CD8-positive, alpha-beta memory T cell (primary cell): Measurements from ENCODE around the gene NRM. TPM values are rescaled to one million over a fixed set of nuclear protein-coding genes. Genes with fewer than 3 reads are reported as not detected.
A peak's percentile ranks its signal among the peaks of the same experiment; 100 is the strongest.
"Not testable (repeated sequence)": the region's sequence is repeated elsewhere in the genome, so short reads cannot be mapped to it uniquely, and the experiment has no call there.

Source experiments
- CTCF ChIA-PET: fragments of 350-600 bp; sonication (Branson Sonifier 250); formaldehyde crosslinking; loops from one replicate; lab custom pipeline; 2021; ENCODE audit warnings: antibody characterized with exemption; lab: Charles Lee
- POLR2A ChIA-PET: fragments of 350-600 bp; sonication (Branson Sonifier 250); formaldehyde crosslinking; loops from one replicate; lab custom pipeline; 2021; ENCODE audit warnings: antibody characterized with exemption; lab: Charles Lee
- DNase-seq, 5 donors: peaks; one replicate each; pipeline versions ENCODE4 v3.0.0 to v3.0.0-alpha.2; 2020 to 2022; ENCODE audit warnings: mixed read lengths in 1 of 5
- H3K27ac ChIP-seq: one replicate; pipeline ENCODE4 v1.7.0; 2013; ENCODE audit warnings: low read depth, mild to moderate bottlenecking, low read length, moderate library complexity
- H3K27me3 ChIP-seq: 2 replicates; pipeline ENCODE4 v1.7.0; 2013; ENCODE audit warnings: low read length, mild to moderate bottlenecking; ENCODE audit not compliant: insufficient read depth, poor library complexity, severe bottlenecking
- H3K36me3 ChIP-seq: 2 replicates; pipeline ENCODE4 v1.7.0; 2013; ENCODE audit warnings: mild to moderate bottlenecking, low read length, moderate library complexity; ENCODE audit not compliant: insufficient read depth
- H3K4me1 ChIP-seq: 2 replicates; pipeline ENCODE4 v1.7.0; 2013; ENCODE audit warnings: mild to moderate bottlenecking, low read length, moderate library complexity; ENCODE audit not compliant: insufficient read depth
- H3K4me3 ChIP-seq: 2 replicates; pipeline ENCODE4 v1.7.0; 2013; ENCODE audit warnings: mild to moderate bottlenecking, low read length
- H3K9me3 ChIP-seq: 2 replicates; pipeline ENCODE4 v1.7.0; 2013; ENCODE audit warnings: mild to moderate bottlenecking, low read length
- H3K27ac Mint-ChIP-seq, 8 donors: one replicate each; pipeline ENCODE4 v1.8.0; 2020 to 2021; ENCODE audit warnings: mixed read lengths in 8 of 8, mild to moderate bottlenecking in 6 of 8, inconsistent platforms in 3 of 8, moderate library complexity in 3 of 8
- H3K27me3 Mint-ChIP-seq, 2 donors: one replicate each; pipeline ENCODE4 v1.8.0; 2020 to 2021; ENCODE audit warnings: mixed read lengths in 2 of 2, mild to moderate bottlenecking in 1 of 2, moderate library complexity in 1 of 2
- H3K36me3 Mint-ChIP-seq, 3 donors: one replicate each; pipeline ENCODE4 v1.8.0; 2020 to 2021; ENCODE audit warnings: mixed read lengths in 3 of 3, inconsistent platforms in 1 of 3, mild to moderate bottlenecking in 1 of 3
- H3K4me1 Mint-ChIP-seq, 3 donors: one replicate each; pipeline ENCODE4 v1.8.0; 2020 to 2021; ENCODE audit warnings: mixed read lengths in 3 of 3, inconsistent platforms in 1 of 3, mild to moderate bottlenecking in 1 of 3
- H3K4me3 Mint-ChIP-seq, 7 donors: one replicate each; pipeline ENCODE4 v1.8.0; 2020 to 2021; ENCODE audit warnings: mixed read lengths in 7 of 7, mild to moderate bottlenecking in 6 of 7, moderate library complexity in 4 of 7, inconsistent platforms in 2 of 7
- H3K9me3 Mint-ChIP-seq, 5 donors: one replicate each; pipeline ENCODE4 v1.8.0; 2020 to 2022; ENCODE audit warnings: mixed read lengths in 5 of 5, mild to moderate bottlenecking in 3 of 5, moderate library complexity in 2 of 5, inconsistent platforms in 1 of 5
- polyA plus RNA-seq: library from polyadenylated mRNA; unstranded; fragments of 300-500 nt; fragmentation: Illumina TruSeq; gene quantifications from one replicate; pipeline ENCODE4 v1.2.3, GENCODE V29; 2021
- total RNA-seq, 2 experiments: library from RNA; stranded (reverse); gene quantifications; one replicate each; pipeline ENCODE4 v1.2.3, GENCODE V29; 2021

The NRM gene
- total and polyA plus RNA-seq, 3 experiments from 2014 or later = 11.7 to 29.2 (median 28.1) TPM

GRCh38 chr6:30723159-30723842, 32.5 kb upstream of the NRM start:
- Mint-ChIP-seq H3K4me3 (peak overlapping the region in 4 of 7 donors; percentile 20 to 99 (median 95)), H3K4me1 (peaks cover 41 to 70% (median 42%) of the 10 kb centered on the region in 3 donors), H3K27ac (peak overlapping the region; percentile 73 to 98 (median 94)), H3K36me3 (peaks cover 3 to 69% (median 20%) of the 10 kb centered on the region in 3 donors)
- not testable (repeated sequence) for H3K9me3 ChIP-seq, DNase-seq, H3K9me3 Mint-ChIP-seq, H3K4me3 ChIP-seq, H3K27me3 ChIP-seq, H3K27me3 Mint-ChIP-seq, H3K27ac ChIP-seq
- peaks cover 36% of the 10 kb centered on the region for H3K36me3 ChIP-seq
- H3K4me1 ChIP-seq = peaks cover 30% of the 10 kb centered on the region
- POLR2A ChIA-PET = interaction anchor here (2.4 to 7.4 kb wide), 3 partner anchors 41 to 108 kb away, joined by 9 to 142 read pairs (median 70); partner anchors contain the start of genes MRPS18B and PPP1R10
- CTCF ChIA-PET = interaction anchor here (0.6 to 17.1 kb wide), 32 partner anchors 8 to 363 kb away, joined by 3 to 697 read pairs (median 4); partner anchors contain the start of genes C6orf136, DHX16, FLOT1 and IER3

GRCh38 chr6:30722280-30723112, 31.7 kb upstream of the NRM start:
- Mint-ChIP-seq H3K36me3 (peaks cover 3 to 63% (median 20%) of the 10 kb centered on the region in 3 donors), H3K4me1 (peaks cover 44 to 70% (median 45%) of the 10 kb centered on the region in 3 donors), H3K27ac (peak overlapping the region; percentile 70 to 98 (median 94)), H3K27me3 (peaks cover 0 to 6% of the 10 kb centered on the region in 2 donors), H3K4me3 (peak overlapping the region; percentile 91 to 99 (median 98)), H3K9me3 (no peaks in the 10 kb centered on the region)
- Histone ChIP-seq H3K9me3 (no peaks in the 10 kb centered on the region), H3K27me3 (no peaks in the 10 kb centered on the region), H3K27ac (peak overlapping the region; percentile 91), H3K4me3 (peak overlapping the region; percentile 77), H3K4me1 (peaks cover 30% of the 10 kb centered on the region), H3K36me3 (peaks cover 28% of the 10 kb centered on the region)
- ChIA-PET POLR2A (interaction anchor here (0.9 to 7.4 kb wide), 8 partner anchors 8 to 206 kb away, joined by 3 to 142 read pairs (median 5); partner anchors contain the start of genes MRPS18B and PPP1R10), CTCF (interaction anchor here (0.7 to 17.1 kb wide), 45 partner anchors 9 to 363 kb away, joined by 3 to 697 read pairs (median 4); partner anchors contain the start of genes C6orf136, DHX16, FLOT1 and GNL1)
- DNase-seq = peak; percentile 77 to 88 (median 82)

- peak overlapping the region; percentile 91 to 99 (median 98) for H3K4me3 Mint-ChIP-seq
- Histone ChIP-seq H3K4me1 (peaks cover 30% of the 10 kb centered on the region), H3K36me3 (peaks cover 28% of the 10 kb centered on the region), H3K4me3 (peak overlapping the region; percentile 77), H3K27ac (peak overlapping the region; percentile 91)
- H3K27ac Mint-ChIP-seq = peak overlapping the region; percentile 70 to 98 (median 94)
- peak in 1 of 5 donors; percentile 23 for DNase-seq
- not testable (repeated sequence) for H3K9me3 Mint-ChIP-seq, H3K27me3 Mint-ChIP-seq, H3K9me3 ChIP-seq, H3K27me3 ChIP-seq
- peaks cover 48 to 73% (median 49%) of the 10 kb centered on the region in 3 donors for H3K4me1 Mint-ChIP-seq
- POLR2A ChIA-PET = interaction anchor here (0.5 to 7.4 kb wide), 14 partner anchors 9 to 221 kb away, joined by 3 to 142 read pairs (median 4); partner anchors contain the start of genes MRPS18B and PPP1R10
- peaks cover 3 to 61% (median 20%) of the 10 kb centered on the region in 3 donors for H3K36me3 Mint-ChIP-seq
- CTCF ChIA-PET = interaction anchor here (0.6 to 17.1 kb wide), 40 partner anchors 9 to 364 kb away, joined by 3 to 697 read pairs (median 4); partner anchors contain the start of genes DHX16, FLOT1, GNL1 and IER3
These were observed 31.2 kb upstream of the NRM start for GRCh38 chr6:30722025-30722279.

GRCh38 chr6:30721198-30722024, 30.6 kb upstream of the NRM start:
- no peaks in the 10 kb centered on the region for H3K9me3 Mint-ChIP-seq
- peak overlapping the region; percentile 70 to 98 (median 96) for H3K27ac Mint-ChIP-seq
- peak; percentile 93 to 96 (median 96) for DNase-seq
- H3K4me3 Mint-ChIP-seq = peak overlapping the region; percentile 91 to 99 (median 98)
- peaks cover 35% of the 10 kb centered on the region for H3K4me1 ChIP-seq
- no peaks in the 10 kb centered on the region for H3K9me3 ChIP-seq
- peak overlapping the region; percentile 91 for H3K27ac ChIP-seq
- H3K27me3 Mint-ChIP-seq = peaks cover 0 to 6% of the 10 kb centered on the region in 2 donors
- H3K4me1 Mint-ChIP-seq = peaks cover 54 to 75% (median 55%) of the 10 kb centered on the region in 3 donors
- H3K36me3 Mint-ChIP-seq = peaks cover 3 to 58% (median 19%) of the 10 kb centered on the region in 3 donors
- no peaks in the 10 kb centered on the region for H3K27me3 ChIP-seq
- POLR2A ChIA-PET = interaction anchor here (0.5 to 7.4 kb wide), 16 partner anchors 9 to 220 kb away, joined by 3 to 142 read pairs (median 4); partner anchors contain the start of genes MRPS18B and PPP1R10
- peak overlapping the region; percentile 95 for H3K4me3 ChIP-seq
- peaks cover 28% of the 10 kb centered on the region for H3K36me3 ChIP-seq
- CTCF ChIA-PET = interaction anchor here (0.6 to 17.1 kb wide), 35 partner anchors 9 to 270 kb away, joined by 3 to 697 read pairs (median 4); partner anchors contain the start of genes DHX16, GNL1, IER3 and NRM

- H3K27ac ChIP-seq = peak overlapping the region; percentile 91
- ChIA-PET CTCF (interaction anchor here (0.8 to 17.1 kb wide), 8 partner anchors 8 to 254 kb away, joined by 3 to 697 read pairs (median 14); partner anchors contain the start of genes DHX16, IER3 and NRM), POLR2A (interaction anchor here (0.6 to 7.4 kb wide), 10 partner anchors 10 to 109 kb away, joined by 3 to 142 read pairs (median 8); partner anchors contain the start of genes MRPS18B and PPP1R10)
- Mint-ChIP-seq H3K9me3 (no peaks in the 10 kb centered on the region), H3K4me1 (peaks cover 58 to 76% (median 60%) of the 10 kb centered on the region in 3 donors), H3K27me3 (peaks cover 0 to 6% of the 10 kb centered on the region in 2 donors), H3K4me3 (peak overlapping the region; percentile 91 to 99 (median 98)), H3K27ac (peak overlapping the region; percentile 70 to 98 (median 96)), H3K36me3 (peaks cover 3 to 54% (median 20%) of the 10 kb centered on the region in 3 donors)
- DNase-seq = peak in 4 of 5 donors; percentile 43 to 73 (median 52)
- H3K27me3 ChIP-seq = no peaks in the 10 kb centered on the region
- H3K9me3 ChIP-seq = no peaks in the 10 kb centered on the region
- peak overlapping the region; percentile 95 for H3K4me3 ChIP-seq
- peaks cover 37% of the 10 kb centered on the region for H3K4me1 ChIP-seq
- peaks cover 27% of the 10 kb centered on the region for H3K36me3 ChIP-seq
These were observed 30.0 kb upstream of the NRM start for GRCh38 chr6:30720738-30721197.

GRCh38 chr6:30719791-30720737, 29.3 kb upstream of the NRM start, which contains the start of gene TUBB:
TSS of gene TUBB (plus strand) at chr6:30720352. CDS start at chr6:30720507, 155 bp downstream.
- POLR2A ChIA-PET = interaction anchor here (0.6 to 7.4 kb wide), 6 partner anchors 29 to 105 kb away, joined by 5 to 142 read pairs (median 8); partner anchors contain the start of genes MRPS18B and PPP1R10
- H3K36me3 Mint-ChIP-seq = peaks cover 3 to 53% (median 17%) of the 10 kb centered on the region in 3 donors
- H3K4me1 Mint-ChIP-seq = peaks cover 57 to 74% (median 60%) of the 10 kb centered on the region in 3 donors
- H3K27me3 ChIP-seq = no peaks in the 10 kb centered on the region
- peak within 1 kb of the TSS; percentile 95 for H3K4me3 ChIP-seq
- CTCF ChIA-PET = interaction anchor here (3.6 to 17.1 kb wide), 4 partner anchors 11 to 178 kb away, joined by 16 to 697 read pairs (median 36); partner anchors contain the start of genes DHX16 and NRM
- no peaks in the 10 kb centered on the region for H3K9me3 Mint-ChIP-seq
- DNase-seq = peak; percentile 93 to 97 (median 94)
- H3K27ac Mint-ChIP-seq = peak within 1 kb of the TSS; percentile 78 to 98 (median 96)
- H3K27ac ChIP-seq = peak within 1 kb of the TSS; percentile 91
- H3K4me1 ChIP-seq = peaks cover 32% of the 10 kb centered on the region
- H3K4me3 Mint-ChIP-seq = peak within 1 kb of the TSS; percentile 91 to 99 (median 98)
- H3K9me3 ChIP-seq = no peaks in the 10 kb centered on the region
- H3K36me3 ChIP-seq = peaks cover 22% of the 10 kb centered on the region
- H3K27me3 Mint-ChIP-seq = peaks cover 0 to 6% of the 10 kb centered on the region in 2 donors
